HG03460 (cell line): Measurements from ENCODE around the gene PADI2.

ENCODE experiments used
- ATAC-seq: cut with Tn5 transposase; IDR thresholded peaks from one replicate; pipeline ENCODE4 v1.9.1; 2021; ENCODE audit not compliant: unreplicated experiment

Gene PADI2

GRCh38 chr1:17116643-17117042 is 2.6 kb downstream of the PADI2 start:
- no peak for ATAC-seq

- ATAC-seq = no peak
These were observed 5.3 kb downstream of the PADI2 start for GRCh38 chr1:17113963-17114362.

GRCh38 chr1:17112496-17113236 is 6.6 kb downstream of the PADI2 start:
- ATAC-seq = no peak

GRCh38 chr1:17112076-17112475 is 7.2 kb downstream of the PADI2 start:
- no peak for ATAC-seq

- no peak for ATAC-seq
These were observed 8.7 kb downstream of the PADI2 start for GRCh38 chr1:17110555-17110926.

GRCh38 chr1:17109892-17110554 is 9.2 kb downstream of the PADI2 start:
- no peak for ATAC-seq

- ATAC-seq = no peak
These were observed 10.5 kb downstream of the PADI2 start for GRCh38 chr1:17108786-17109185.

GRCh38 chr1:17108360-17108759 is 10.9 kb downstream of the PADI2 start:
- ATAC-seq = no peak

- ATAC-seq = no peak
These were observed 14.5 kb downstream of the PADI2 start for GRCh38 chr1:17104782-17105181.

- ATAC-seq = no peak
These were observed 17.0 kb downstream of the PADI2 start for GRCh38 chr1:17102232-17102631.

GRCh38 chr1:17101261-17101660 is 18.0 kb downstream of the PADI2 start:
- no peak for ATAC-seq

- ATAC-seq = no peak
These were observed 19.5 kb downstream of the PADI2 start for GRCh38 chr1:17099616-17100340.

- no peak for ATAC-seq
These were observed 20.6 kb downstream of the PADI2 start for GRCh38 chr1:17098446-17099317.

GRCh38 chr1:17097787-17098186 is 21.5 kb downstream of the PADI2 start:
- ATAC-seq = no peak

- no peak for ATAC-seq
These were observed 22.1 kb downstream of the PADI2 start for GRCh38 chr1:17097147-17097546.

- no peak for ATAC-seq
These were observed 22.7 kb downstream of the PADI2 start for GRCh38 chr1:17096584-17096983.

GRCh38 chr1:17095141-17095540 is 24.1 kb downstream of the PADI2 start:
- ATAC-seq = no peak

GRCh38 chr1:17094664-17095063 is 24.6 kb downstream of the PADI2 start:
- ATAC-seq = no peak

- ATAC-seq = no peak
These were observed 25.3 kb downstream of the PADI2 start for GRCh38 chr1:17093822-17094393.

GRCh38 chr1:17091252-17091651 is 28.0 kb downstream of the PADI2 start:
- no peak for ATAC-seq

GRCh38 chr1:17089506-17089905 is 29.7 kb downstream of the PADI2 start:
- ATAC-seq = no peak
